Thyroid gland (tissue), 4 donors: Measurements from ENCODE around the gene BORCS6. TPM values are rescaled to one million over a fixed set of nuclear protein-coding genes. Genes with fewer than 3 reads are reported as not detected.

Source experiments
- DNase-seq, 2 donors: peaks; one replicate each; pipeline ENCODE4 v3.0.0-alpha.2; 2019
- H3K27ac ChIP-seq, 3 donors: fragments of 200-600 bp; sonication (generic); 1 replicate in 2 of 3; 2 replicates in 1 of 3; pipeline ENCODE4 v1.5.1; 2016 to 2019; ENCODE audit warnings: mild to moderate bottlenecking in 1 of 3, moderate library complexity in 1 of 3
- H3K27me3 ChIP-seq: fragments of 200-600 bp; sonication (generic); one replicate; pipeline ENCODE4 v1.5.1; 2019
- H3K36me3 ChIP-seq, 2 donors: fragments of 200-600 bp; sonication (generic); one replicate each; pipeline ENCODE4 v1.5.1; 2016 to 2019
- H3K4me1 ChIP-seq, 2 donors: fragments of 200-600 bp; sonication (generic); one replicate each; pipeline ENCODE4 v1.5.1; 2017 to 2019
- H3K4me3 ChIP-seq, 3 donors: fragments of 200-600 bp; sonication (generic); replicated peaks in 1 of 3; 1 replicate in 2 of 3; 2 replicates in 1 of 3; pipeline ENCODE4 v1.5.1; 2016; ENCODE audit warnings: mild to moderate bottlenecking in 1 of 3
- H3K9me3 ChIP-seq: fragments of 200-600 bp; sonication (generic); one replicate; pipeline ENCODE4 v1.5.1; 2017
- POLR2A ChIP-seq, 2 donors: fragments of 450-650 bp; IDR thresholded peaks; one replicate each; pipeline ENCODE4 v1.6.1; 2017; ENCODE audit warnings: antibody characterized with exemption in 2 of 2, mild to moderate bottlenecking in 2 of 2, moderate library complexity in 1 of 2
- WGBS, 2 donors: methylation state at CpG; one replicate each; pipeline ENCODE4 v1.1.5; 2017; 5-methylcytosine and 5-hydroxymethylcytosine counted together
- intact Hi-C: fragments of 100-400 bp; cut with DNase I; formaldehyde crosslinking; loops from one replicate; pipeline ENCODE4 v1.15.1; 2023
- total RNA-seq, 4 donors: library from RNA; depleted of rRNA; stranded (reverse); fragments of >200 nt; gene quantifications; one replicate each; pipeline ENCODE4 v1.2.3, GENCODE V29; 2016
- TF ChIP-seq, protein P1 (sequence below), 6 experiments: fragments of 200-600 bp in 3 of 6; fragments of 450-650 bp in 3 of 6; sonication (generic) in 3 of 6; IDR thresholded peaks; one replicate each; pipeline ENCODE4 v1.5.1; 2016 to 2019; ENCODE audit warnings: antibody characterized with exemption in 6 of 6, mild to moderate bottlenecking in 2 of 6, inconsistent platforms in 1 of 6, moderate library complexity in 1 of 6

BORCS6 gene
- total RNA-seq, 4 donors from 2014 or later: 7.7 to 17.0 (median 15.5) TPM

DNA sequence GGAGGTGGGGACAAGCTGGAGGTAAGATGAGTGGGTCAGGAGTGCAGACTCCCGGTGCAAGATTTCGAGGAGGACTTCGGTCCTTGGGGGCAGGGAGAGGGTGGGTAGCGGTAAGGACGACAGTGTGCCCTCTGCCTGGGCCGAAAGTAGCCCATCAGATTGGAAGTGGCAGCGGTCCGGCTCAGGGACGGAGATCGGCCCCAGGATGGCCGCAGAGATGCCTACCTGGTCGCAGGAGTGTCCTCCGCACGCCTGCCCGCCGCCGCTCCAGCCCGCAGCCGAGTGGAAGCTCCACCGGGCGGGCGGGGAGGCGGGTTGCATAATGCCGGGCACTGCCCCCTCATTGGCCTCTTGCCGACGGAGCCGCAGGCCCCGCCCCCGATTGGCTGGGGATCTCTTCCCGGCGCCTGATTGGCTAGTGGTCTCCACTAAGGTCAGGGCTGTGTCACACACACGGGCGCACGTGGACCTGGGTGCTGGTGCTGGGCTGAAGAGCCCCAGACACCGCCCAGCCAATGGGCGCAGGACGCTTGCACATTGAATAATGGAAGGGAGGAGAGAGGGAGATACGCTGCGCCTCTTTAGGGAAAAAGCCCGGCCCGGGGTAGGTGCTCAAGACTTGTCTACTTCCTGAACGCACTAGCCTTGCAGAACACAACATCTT, 37.7 kb downstream of the BORCS6 start, which contains the start of gene PER1:
TSS of gene PER1 (minus strand) at position 293 of the 664 bp plus-strand sequence. CDS start 1,698 bp downstream, outside the sequence.
- intact Hi-C loops: no loop called here

DNA sequence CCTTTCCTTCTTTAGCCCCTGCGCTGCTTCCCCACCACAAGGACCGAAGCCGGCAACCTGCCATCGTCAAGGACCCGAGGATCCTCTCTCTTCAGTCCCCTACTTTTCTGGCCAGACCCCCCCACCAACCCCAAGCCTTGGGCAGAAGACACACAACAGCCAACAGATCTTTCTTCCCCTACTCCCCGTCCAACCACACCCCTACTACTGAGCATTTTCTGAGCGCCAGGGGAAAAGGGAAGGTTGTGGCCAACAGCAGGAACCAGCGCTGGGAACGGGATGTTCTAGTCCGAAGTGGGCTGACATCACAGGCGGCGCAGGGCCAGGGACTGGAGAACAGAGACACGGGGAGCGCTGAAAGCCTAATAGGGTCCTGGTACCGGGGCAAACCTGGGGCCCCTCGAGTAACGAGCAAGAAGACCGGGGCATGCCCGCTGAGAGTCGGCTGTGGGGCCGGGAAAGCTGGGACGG, 38.3 kb downstream of the BORCS6 start:
- TF ChIP-seq POLR2A (IDR thresholded peaks at IDR 0.05): peak in 1 of 2 donors; percentile 36
- TF ChIP-seq, protein P1, sequence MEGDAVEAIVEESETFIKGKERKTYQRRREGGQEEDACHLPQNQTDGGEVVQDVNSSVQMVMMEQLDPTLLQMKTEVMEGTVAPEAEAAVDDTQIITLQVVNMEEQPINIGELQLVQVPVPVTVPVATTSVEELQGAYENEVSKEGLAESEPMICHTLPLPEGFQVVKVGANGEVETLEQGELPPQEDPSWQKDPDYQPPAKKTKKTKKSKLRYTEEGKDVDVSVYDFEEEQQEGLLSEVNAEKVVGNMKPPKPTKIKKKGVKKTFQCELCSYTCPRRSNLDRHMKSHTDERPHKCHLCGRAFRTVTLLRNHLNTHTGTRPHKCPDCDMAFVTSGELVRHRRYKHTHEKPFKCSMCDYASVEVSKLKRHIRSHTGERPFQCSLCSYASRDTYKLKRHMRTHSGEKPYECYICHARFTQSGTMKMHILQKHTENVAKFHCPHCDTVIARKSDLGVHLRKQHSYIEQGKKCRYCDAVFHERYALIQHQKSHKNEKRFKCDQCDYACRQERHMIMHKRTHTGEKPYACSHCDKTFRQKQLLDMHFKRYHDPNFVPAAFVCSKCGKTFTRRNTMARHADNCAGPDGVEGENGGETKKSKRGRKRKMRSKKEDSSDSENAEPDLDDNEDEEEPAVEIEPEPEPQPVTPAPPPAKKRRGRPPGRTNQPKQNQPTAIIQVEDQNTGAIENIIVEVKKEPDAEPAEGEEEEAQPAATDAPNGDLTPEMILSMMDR (IDR thresholded peaks at IDR 0.05): no peak
- H3K27ac ChIP-seq: peak overlapping the region; percentile 93 to 100 (median 98)
- H3K9me3 ChIP-seq: no peaks in the 10 kb centered on the region
- H3K27me3 ChIP-seq: no peaks in the 10 kb centered on the region
- H3K4me3 ChIP-seq: peak overlapping the region; percentile 61 to 81 (median 63)
- 2 to 5% methylated on average over 22 of the region's 22 CpGs for WGBS, 2 donors
- H3K4me1 ChIP-seq: peaks cover 30 to 33% of the 10 kb centered on the region in 2 donors
- peaks cover 41 to 46% of the 10 kb centered on the region in 2 donors for H3K36me3 ChIP-seq
- DNase-seq: peak; percentile 95
- intact Hi-C loops: no loop called here

More for the DNA sequence above, 37.7 kb downstream of the BORCS6 start, which contains the start of gene PER1:
- H3K36me3 ChIP-seq: peaks cover 36 to 40% of the 10 kb centered on the region in 2 donors
- no peaks in the 10 kb centered on the region for H3K9me3 ChIP-seq
- 5 to 10% methylated on average over 25 to 35 of the region's 42 CpGs for WGBS, 2 donors
- no peaks in the 10 kb centered on the region for H3K27me3 ChIP-seq
- peaks cover 36 to 37% of the 10 kb centered on the region in 2 donors for H3K4me1 ChIP-seq
- peak within 1 kb of the TSS; percentile 61 to 81 (median 63) for H3K4me3 ChIP-seq
- H3K27ac ChIP-seq: peak within 1 kb of the TSS; percentile 93 to 100 (median 98)
- TF ChIP-seq, protein P1 (IDR thresholded peaks at IDR 0.05): no peak
- TF ChIP-seq POLR2A (IDR thresholded peaks at IDR 0.05): peak; percentile 85 to 97
- peak; percentile 98 for DNase-seq

DNA sequence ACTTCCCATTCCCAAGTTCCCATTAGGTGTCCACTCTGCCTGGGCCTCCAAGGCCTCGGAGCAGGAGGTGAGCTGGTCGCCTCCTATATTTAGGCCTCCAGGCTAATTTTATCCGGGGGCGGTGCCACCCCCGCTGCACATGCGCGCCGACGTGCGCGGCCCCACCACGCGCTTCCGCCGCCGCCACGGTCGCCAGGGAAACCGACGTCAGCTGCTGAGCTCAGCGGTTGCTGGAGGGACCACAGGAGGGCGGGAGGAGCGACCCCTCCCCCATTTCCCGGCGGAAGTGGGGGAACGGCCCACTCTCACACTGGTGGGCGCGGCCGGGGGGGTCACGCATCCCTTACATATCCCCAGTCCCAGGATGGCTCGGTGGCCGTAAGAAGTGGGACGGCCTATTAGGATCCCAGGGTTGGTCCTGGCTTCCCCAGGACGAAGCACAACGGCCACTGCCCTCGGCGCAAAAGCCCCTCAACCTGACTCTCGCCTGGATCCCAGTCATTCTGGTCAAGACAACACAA, 38.8 kb downstream of the BORCS6 start:
- Histone ChIP-seq H3K36me3 (peaks cover 46 to 51% of the 10 kb centered on the region in 2 donors), H3K4me1 (peaks cover 30 to 33% of the 10 kb centered on the region in 2 donors)

DNA sequence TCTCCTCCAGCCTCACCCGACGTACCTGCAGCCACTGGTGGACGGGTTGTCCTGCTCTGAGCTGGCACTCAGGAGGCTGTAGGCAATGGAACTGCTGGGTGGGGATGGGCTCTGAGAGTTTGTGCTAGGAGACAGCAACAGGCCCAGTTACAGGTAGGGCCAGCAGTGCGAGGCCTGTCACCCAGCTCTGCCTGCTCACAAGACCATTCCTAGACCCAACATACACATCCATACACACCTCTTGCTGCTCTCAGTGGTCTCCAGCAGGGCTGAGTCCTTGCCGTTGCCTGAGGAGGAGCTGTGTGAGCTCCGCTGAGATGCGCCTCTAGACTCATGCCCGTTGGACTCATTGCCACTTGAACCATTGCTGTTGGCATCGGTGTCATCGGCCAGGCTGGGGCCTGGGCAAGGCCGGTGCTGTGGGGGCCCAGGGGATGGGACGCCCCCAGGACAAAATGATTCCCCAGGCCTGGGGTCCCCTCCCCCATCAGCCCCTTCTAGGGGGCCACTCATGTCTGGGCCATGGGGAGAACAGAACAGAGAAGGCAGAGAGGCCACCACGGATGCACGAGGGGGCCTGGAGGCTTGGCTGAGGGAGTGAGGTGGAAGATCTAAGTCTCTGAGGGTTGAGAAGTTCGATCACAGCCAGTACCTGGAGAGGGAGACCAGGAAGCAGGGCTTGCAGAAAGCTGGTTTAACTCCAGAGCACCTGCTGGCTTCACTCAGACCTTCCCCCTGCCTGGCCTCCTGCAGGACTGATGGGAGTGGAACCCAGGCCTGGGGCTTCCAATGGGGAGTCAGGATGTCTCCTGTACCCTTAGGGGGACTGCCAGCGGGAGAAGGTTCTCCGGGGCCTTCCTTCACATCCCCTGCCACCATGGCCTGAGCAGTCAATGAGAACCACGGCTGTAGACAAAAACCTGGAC, 39.5 kb downstream of the BORCS6 start:
- peaks cover 54 to 58% of the 10 kb centered on the region in 2 donors for H3K36me3 ChIP-seq
- no peaks in the 10 kb centered on the region for H3K27me3 ChIP-seq
- peak overlapping the region in 1 of 3 donors; percentile 81 for H3K4me3 ChIP-seq
- no peak for DNase-seq
- TF ChIP-seq, protein P1 (IDR thresholded peaks at IDR 0.05): no peak
- TF ChIP-seq POLR2A (IDR thresholded peaks at IDR 0.05): no peak
- H3K4me1 ChIP-seq: peaks cover 30 to 33% of the 10 kb centered on the region in 2 donors
- H3K27ac ChIP-seq: peak overlapping the region; percentile 93 to 100 (median 98)
- intact Hi-C loops: no loop called here
- H3K9me3 ChIP-seq: no peaks in the 10 kb centered on the region
- 75 to 82% methylated on average over 11 to 15 of the region's 18 CpGs for WGBS, 2 donors

More for the DNA sequence above, 38.8 kb downstream of the BORCS6 start:
- no peaks in the 10 kb centered on the region for H3K27me3 ChIP-seq
- peak overlapping the region; percentile 61 to 81 (median 63) for H3K4me3 ChIP-seq
- intact Hi-C loops: no loop called here
- H3K27ac ChIP-seq: peak overlapping the region; percentile 93 to 100 (median 98)
- DNase-seq: peak; percentile 73 to 79
- 10 to 34% methylated on average over 13 to 21 of the region's 38 CpGs for WGBS, 2 donors
- TF ChIP-seq POLR2A (IDR thresholded peaks at IDR 0.05): no peak
- TF ChIP-seq, protein P1 (IDR thresholded peaks at IDR 0.05): peak in 1 of 6 experiments; percentile 2
- H3K9me3 ChIP-seq: no peaks in the 10 kb centered on the region
